HL-60 (cell line): Measurements from ENCODE around the gene AFF4.
A peak's percentile ranks its signal among the peaks of the same experiment; 100 is the strongest.

ENCODE experiments used
- DNase-seq, 2 experiments: peaks; one replicate each; pipeline ENCODE4 v3.0.0-alpha.2; 2010 to 2020; ENCODE audit warnings: low read depth in 1 of 2, low spot score in 1 of 2
- H3K27ac ChIP-seq: fragments of 250-450 bp; sonication (Bioruptor Pico); replicated peaks from 2 replicates; pipeline ENCODE4 v1.5.1; 2020; ENCODE audit warnings: mild to moderate bottlenecking, moderate library complexity
- H3K27me3 ChIP-seq: fragments of 250-450 bp; sonication (Bioruptor Pico); 2 replicates; pipeline ENCODE4 v1.5.1; 2021; ENCODE audit warnings: mild to moderate bottlenecking, moderate library complexity; ENCODE audit not compliant: insufficient read depth, poor library complexity, severe bottlenecking
- H3K4me3 ChIP-seq: replicated peaks from 2 replicates; pipeline ENCODE4 v1.5.1; 2011; ENCODE audit warnings: mild to moderate bottlenecking, control low read depth, low read length; ENCODE audit not compliant: insufficient read depth
- CTCF ChIP-seq: IDR thresholded peaks from one replicate; pipeline ENCODE4 v1.5.1; 2011; ENCODE audit warnings: low read length, control low read depth, inconsistent platforms; ENCODE audit not compliant: insufficient read depth
- GABPA ChIP-seq: IDR thresholded peaks from 2 replicates; pipeline ENCODE4 v1.6.1; 2012; ENCODE audit warnings: low read depth
- POLR2AphosphoS5 ChIP-seq: IDR thresholded peaks from 2 replicates; pipeline ENCODE4 v1.6.1; 2012; ENCODE audit warnings: low read depth
- REST ChIP-seq: IDR thresholded peaks from 2 replicates; pipeline ENCODE4 v1.6.1; 2012; ENCODE audit warnings: low read depth; ENCODE audit not compliant: insufficient replicate concordance
- SPI1 ChIP-seq: IDR thresholded peaks from 2 replicates; pipeline ENCODE4 v1.6.1; 2012; ENCODE audit warnings: low read depth, mild to moderate bottlenecking, borderline replicate concordance

The AFF4 gene

GRCh38 chr5:132866342-132867045, 96.9 kb downstream of the AFF4 start, which contains the start of the genes GDF9 and UQCRQ:
Gene GDF9 (minus strand): TSS chr5:132866469. CDS start chr5:132864533, 1,936 bp downstream.
Gene UQCRQ (plus strand): TSS chr5:132866642. CDS start chr5:132866882, 240 bp downstream.
- peak; percentile 83 to 94 for DNase-seq
- Histone ChIP-seq H3K4me3 (peak within 1 kb of the TSS; percentile 69), H3K27ac (peak within 1 kb of the TSS; percentile 94), H3K27me3 (no peaks in the 10 kb centered on the region)
- TF ChIP-seq REST (peak; percentile 6), SPI1 (no peak), GABPA (peak; percentile 81), CTCF (no peak), POLR2AphosphoS5 (peak; percentile 89)

- H3K27me3 ChIP-seq, result no peaks in the 10 kb centered on the region
- TF ChIP-seq CTCF (no peak), SPI1 (no peak), GABPA (no peak), POLR2AphosphoS5 (no peak), REST (no peak)
- H3K27ac ChIP-seq, result peak overlapping the region; percentile 94
- no peak for DNase-seq
- peak overlapping the region; percentile 69 for H3K4me3 ChIP-seq
Observed at GRCh38 chr5:132865668-132866341, 97.6 kb downstream of the AFF4 start.

- no peak overlapping the region for H3K27ac ChIP-seq
- TF ChIP-seq REST (no peak), POLR2AphosphoS5 (no peak), GABPA (no peak), SPI1 (no peak), CTCF (no peak)
- no peak for DNase-seq
- no peak overlapping the region for H3K4me3 ChIP-seq
- no peaks in the 10 kb centered on the region for H3K27me3 ChIP-seq
Observed at GRCh38 chr5:132860742-132861141, 102.7 kb downstream of the AFF4 start.
